A673 (cell line): ENCODE results near the gene SGCA. TPM values are rescaled to one million over a fixed set of nuclear protein-coding genes. Genes with fewer than 3 reads are reported as not detected.

ENCODE experiments used
- BruUV-seq: library from RNA; stranded (reverse); fragments of 400-500 nt; replicated peaks from 2 replicates; lab custom pipeline; 2021; lab: Mats Ljungman, UMichigan
- CTCF ChIA-PET: fragments of 300-600 bp; sonication (Branson Sonifier 250); formaldehyde crosslinking; loops from one replicate; lab custom pipeline; 2022; ENCODE audit warnings: antibody characterized with exemption; lab: Charles Lee
- POLR2A ChIA-PET: fragments of 300-600 bp; sonication (Branson Sonifier 250); formaldehyde crosslinking; loops from one replicate; lab custom pipeline; 2022; ENCODE audit warnings: antibody characterized with exemption; ENCODE audit not compliant: low non-redundant PET; lab: Charles Lee
- DNase-seq: peaks from one replicate; pipeline ENCODE4 v3.0.0-alpha.2; 2015; ENCODE audit warnings: low spot score
- H3K27ac ChIP-seq: fragments of 200-600 bp; sonication (generic); 2 replicates; pipeline ENCODE4 v1.5.1; 2016; ENCODE audit warnings: mixed run types, low read depth, mild to moderate bottlenecking, mixed read lengths, antibody characterized with exemption, low read length; ENCODE audit not compliant: poor library complexity, severe bottlenecking
- H3K27me3 ChIP-seq: fragments of 200-600 bp; sonication (generic); replicated peaks from 2 replicates; pipeline ENCODE4 v1.6.1; 2017; ENCODE audit warnings: mixed run types, low read depth, mild to moderate bottlenecking, mixed read lengths, antibody characterized with exemption, low read length; ENCODE audit not compliant: insufficient read depth, poor library complexity
- H3K36me3 ChIP-seq: fragments of 200-600 bp; sonication (generic); 2 replicates; pipeline ENCODE4 v1.6.1; 2016; ENCODE audit warnings: mixed run types, mild to moderate bottlenecking, mixed read lengths, antibody characterized with exemption, low read length; ENCODE audit not compliant: insufficient read depth, poor library complexity, severe bottlenecking
- H3K4me1 ChIP-seq: fragments of 200-600 bp; sonication (generic); 2 replicates; pipeline ENCODE4 v1.6.1; 2017; ENCODE audit warnings: mixed run types, mild to moderate bottlenecking, mixed read lengths, antibody characterized with exemption, low read length; ENCODE audit not compliant: insufficient read depth, poor library complexity, severe bottlenecking
- H3K4me3 ChIP-seq: fragments of 200-600 bp; sonication (generic); 2 replicates; pipeline ENCODE4 v1.5.1; 2016; ENCODE audit warnings: low read depth, mixed run types, mild to moderate bottlenecking, mixed read lengths, low read length; ENCODE audit not compliant: poor library complexity, severe bottlenecking
- H3K9me3 ChIP-seq: fragments of 200-600 bp; sonication (generic); 2 replicates; pipeline ENCODE4 v1.6.1; 2016; ENCODE audit warnings: mixed run types, low read depth, mild to moderate bottlenecking, mixed read lengths, antibody characterized with exemption, low read length; ENCODE audit not compliant: poor library complexity, severe bottlenecking
- EZH2 ChIP-seq: fragments of 200-600 bp; sonication (generic); IDR thresholded peaks from 2 replicates; pipeline ENCODE4 v1.6.1; 2017; ENCODE audit warnings: borderline replicate concordance, low read depth, mild to moderate bottlenecking, mixed read lengths, antibody characterized with exemption, low read length; ENCODE audit not compliant: poor library complexity, severe bottlenecking
- intact Hi-C: fragments of 100-400 bp; cut with micrococcal nuclease; formaldehyde crosslinking; loops from one replicate; pipeline ENCODE4 v1.10.0; 2022; ENCODE audit not compliant: unreplicated experiment
- total RNA-seq: library from RNA; stranded (reverse); gene quantifications from 2 replicates; pipeline ENCODE4 v1.2.3, GENCODE V29; 2021
- TF ChIP-seq, protein P1 (sequence below): fragments of 300-800, 200-600 bp; sonication (generic); conservative IDR thresholded peaks from 2 replicates; pipeline ENCODE4 v1.5.1; 2017; ENCODE audit warnings: low read depth, mild to moderate bottlenecking, antibody characterized with exemption, low read length, moderate library complexity, mixed read lengths

Gene SGCA
- total RNA-seq, 1 experiment from 2014 or later: not detected

DNA sequence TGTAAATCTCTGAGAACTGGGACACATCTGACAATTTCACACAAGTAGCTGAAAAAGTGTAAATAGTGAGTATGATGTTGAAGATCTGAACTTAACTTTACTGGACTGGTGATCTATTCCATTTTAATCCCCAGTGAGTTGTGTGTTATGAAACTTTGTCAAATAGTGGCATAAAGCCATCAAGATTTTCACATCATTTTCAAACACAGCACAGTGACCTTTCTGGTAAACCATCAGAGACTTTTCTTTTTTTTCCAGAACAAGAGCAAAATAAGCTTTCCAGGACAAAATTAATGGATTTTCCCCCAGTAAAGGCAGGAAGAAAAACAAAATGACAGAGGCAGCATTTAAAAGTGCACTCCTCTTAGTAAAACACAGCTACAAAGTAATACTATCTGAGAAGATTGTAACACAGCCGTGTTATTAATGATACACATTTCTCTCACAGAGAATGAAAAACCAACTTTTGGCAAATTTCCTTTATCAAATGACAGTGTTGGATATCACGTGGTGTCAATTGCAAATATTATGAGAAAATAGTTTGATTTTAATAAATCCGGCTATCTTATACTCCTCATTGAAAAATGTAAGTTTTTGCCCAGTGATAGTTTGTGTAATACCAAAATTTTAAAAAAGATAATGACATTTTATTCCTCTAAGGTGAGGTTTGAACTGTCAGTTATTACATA, 52.4 kb downstream of the SGCA start:
- H3K4me1 ChIP-seq: peaks cover 26% of the 10 kb centered on the region
- intact Hi-C loops: no loop called here
- ChIA-PET CTCF (interaction anchor here (0.6 kb wide), 1 partner anchor 13 kb away, joined by 7 read pairs; no protein-coding TSS in a partner anchor), POLR2A (no interaction called here)
- no TSS peak for BruUV-seq
- H3K4me3 ChIP-seq: no peak overlapping the region
- DNase-seq: no peak
- H3K9me3 ChIP-seq: no peaks in the 10 kb centered on the region
- H3K36me3 ChIP-seq: no peaks in the 10 kb centered on the region
- no peak overlapping the region for H3K27ac ChIP-seq
- no peaks in the 10 kb centered on the region for H3K27me3 ChIP-seq
- TF ChIP-seq, protein P1, sequence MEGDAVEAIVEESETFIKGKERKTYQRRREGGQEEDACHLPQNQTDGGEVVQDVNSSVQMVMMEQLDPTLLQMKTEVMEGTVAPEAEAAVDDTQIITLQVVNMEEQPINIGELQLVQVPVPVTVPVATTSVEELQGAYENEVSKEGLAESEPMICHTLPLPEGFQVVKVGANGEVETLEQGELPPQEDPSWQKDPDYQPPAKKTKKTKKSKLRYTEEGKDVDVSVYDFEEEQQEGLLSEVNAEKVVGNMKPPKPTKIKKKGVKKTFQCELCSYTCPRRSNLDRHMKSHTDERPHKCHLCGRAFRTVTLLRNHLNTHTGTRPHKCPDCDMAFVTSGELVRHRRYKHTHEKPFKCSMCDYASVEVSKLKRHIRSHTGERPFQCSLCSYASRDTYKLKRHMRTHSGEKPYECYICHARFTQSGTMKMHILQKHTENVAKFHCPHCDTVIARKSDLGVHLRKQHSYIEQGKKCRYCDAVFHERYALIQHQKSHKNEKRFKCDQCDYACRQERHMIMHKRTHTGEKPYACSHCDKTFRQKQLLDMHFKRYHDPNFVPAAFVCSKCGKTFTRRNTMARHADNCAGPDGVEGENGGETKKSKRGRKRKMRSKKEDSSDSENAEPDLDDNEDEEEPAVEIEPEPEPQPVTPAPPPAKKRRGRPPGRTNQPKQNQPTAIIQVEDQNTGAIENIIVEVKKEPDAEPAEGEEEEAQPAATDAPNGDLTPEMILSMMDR: no peak
- no peak for TF ChIP-seq EZH2

DNA sequence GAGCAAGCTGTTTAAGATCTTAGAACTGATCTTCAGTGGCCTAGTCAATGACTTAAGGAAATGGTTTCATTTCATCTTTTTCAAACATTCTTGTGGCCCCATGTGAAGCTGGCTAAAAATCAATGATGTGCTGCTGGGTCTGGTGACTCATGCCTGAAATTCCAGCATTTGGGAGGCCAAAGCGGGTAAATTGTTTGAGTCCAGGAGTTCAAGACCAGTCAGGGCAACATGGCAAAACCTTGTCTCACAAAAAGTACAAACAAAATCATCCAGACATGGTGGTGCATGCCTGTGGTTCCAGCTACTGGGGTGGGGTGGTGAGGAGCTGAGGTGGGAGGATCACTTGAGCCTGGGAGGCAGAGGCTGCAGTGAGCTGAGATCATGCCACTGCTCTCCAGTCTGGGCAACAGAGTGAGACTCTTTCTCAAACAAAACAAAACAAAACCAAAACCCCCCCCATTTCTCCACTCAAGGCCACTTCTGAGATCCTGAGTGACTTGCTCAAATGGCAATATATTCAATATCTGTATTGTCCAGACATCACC, 53.0 kb downstream of the SGCA start:
- Histone ChIP-seq H3K4me3 (no peak overlapping the region), H3K27me3 (no peaks in the 10 kb centered on the region), H3K36me3 (no peaks in the 10 kb centered on the region), H3K4me1 (peaks cover 26% of the 10 kb centered on the region), H3K27ac (no peak overlapping the region), H3K9me3 (no peaks in the 10 kb centered on the region)
- ChIA-PET CTCF (no interaction called here), POLR2A (no interaction called here)
- no peak for DNase-seq
- intact Hi-C loops: no loop called here
- BruUV-seq: no TSS peak
- TF ChIP-seq, protein P1: no peak
- no peak for TF ChIP-seq EZH2

DNA sequence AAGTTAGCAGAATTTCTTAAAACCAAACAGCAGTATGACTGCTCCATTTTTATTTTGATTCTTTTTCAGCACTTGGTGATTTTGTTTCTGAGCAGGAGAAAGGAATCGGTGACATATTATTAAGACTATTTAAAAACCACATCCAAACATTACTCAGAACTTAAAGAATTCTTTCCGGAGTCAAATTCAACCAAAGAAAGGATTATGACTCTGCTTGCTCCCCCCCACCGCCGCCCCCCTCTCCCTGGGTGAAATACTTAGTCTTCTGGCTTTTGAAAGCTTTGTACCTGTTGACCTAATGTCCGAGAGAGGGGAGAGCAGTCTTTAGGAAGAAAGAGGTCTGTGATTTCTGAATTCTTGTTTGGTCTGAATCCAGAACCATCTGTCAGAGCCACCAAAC, 53.5 kb downstream of the SGCA start:
- no peak for TF ChIP-seq EZH2
- H3K4me3 ChIP-seq: no peak overlapping the region
- peaks cover 26% of the 10 kb centered on the region for H3K4me1 ChIP-seq
- H3K36me3 ChIP-seq: no peaks in the 10 kb centered on the region
- ChIA-PET CTCF (no interaction called here), POLR2A (no interaction called here)
- no peaks in the 10 kb centered on the region for H3K27me3 ChIP-seq
- BruUV-seq: no TSS peak
- intact Hi-C loops: no loop called here
- no peaks in the 10 kb centered on the region for H3K9me3 ChIP-seq
- DNase-seq: no peak
- H3K27ac ChIP-seq: no peak overlapping the region
